Ascending aorta (tissue), 2 donors: ENCODE data around the gene ASIC4. TPM values are rescaled to one million over a fixed set of nuclear protein-coding genes. Genes with fewer than 3 reads are reported as not detected.
A peak's percentile ranks its signal among the peaks of the same experiment; 100 is the strongest.

Experiments used
- DNase-seq, 2 donors: peaks; one replicate each; pipeline ENCODE4 v3.0.0-alpha.2; 2019; ENCODE audit warnings: low spot score in 2 of 2
- H3K27ac ChIP-seq, 2 donors: fragments of 200-600 bp; sonication (generic); one replicate each; pipeline ENCODE4 v1.5.1; 2016 to 2017; ENCODE audit warnings: mild to moderate bottlenecking in 1 of 2
- H3K27me3 ChIP-seq: fragments of 200-600 bp; sonication (generic); one replicate; pipeline ENCODE4 v1.5.1; 2017
- H3K36me3 ChIP-seq, 2 donors: fragments of 200-600 bp; sonication (generic); one replicate each; pipeline ENCODE4 v1.5.1; 2016
- H3K4me1 ChIP-seq, 2 donors: fragments of 200-600 bp; sonication (generic); one replicate each; pipeline ENCODE4 v1.5.1; 2016 to 2017; ENCODE audit warnings: mild to moderate bottlenecking in 1 of 2
- H3K4me3 ChIP-seq, 2 donors: fragments of 200-600 bp; sonication (generic); one replicate each; pipeline ENCODE4 v1.5.1; 2016 to 2017; ENCODE audit warnings: mild to moderate bottlenecking in 1 of 2
- H3K9me3 ChIP-seq, 2 donors: fragments of 200-600 bp; sonication (generic); one replicate each; pipeline ENCODE4 v1.5.1; 2016
- CTCF ChIP-seq, 3 experiments: fragments of 200-600 bp in 2 of 3; fragments of 450-650 bp in 1 of 3; sonication (generic) in 2 of 3; IDR thresholded peaks; one replicate each; pipeline ENCODE4 v1.5.1; 2016 to 2019; ENCODE audit warnings: antibody characterized with exemption in 3 of 3, mild to moderate bottlenecking in 1 of 3, moderate library complexity in 1 of 3
- intact Hi-C: fragments of 100-400 bp; cut with DNase I; formaldehyde crosslinking; loops from one replicate; pipeline ENCODE4 v1.15.1; 2023
- total RNA-seq: library from RNA; depleted of rRNA; stranded (reverse); fragments of >200 nt; gene quantifications from one replicate; pipeline ENCODE4 v1.1.0, GENCODE V29; 2016

The ASIC4 gene
- total RNA-seq, 1 donor from 2014 or later, result not detected

- H3K4me1 ChIP-seq, result peaks cover 8 to 24% of the 10 kb centered on the region in 2 donors
- no peak for DNase-seq
- intact Hi-C loops, result loop anchor here (10.0 kb wide), 1 partner anchor 266 kb away; the partner anchor contains the start of gene DNAJB2
- no peak overlapping the region for H3K27ac ChIP-seq
- TF ChIP-seq CTCF (IDR thresholded peaks at IDR 0.05), result no peak
- no peaks in the 10 kb centered on the region for H3K27me3 ChIP-seq
- no peak overlapping the region for H3K4me3 ChIP-seq
- H3K9me3 ChIP-seq, result no peaks in the 10 kb centered on the region
- H3K36me3 ChIP-seq, result peaks cover 26 to 36% of the 10 kb centered on the region in 2 donors
These were observed 26.7 kb downstream of the ASIC4 start for GRCh38 chr2:219540784-219541504.

- peaks cover 8 to 24% of the 10 kb centered on the region in 2 donors for H3K4me1 ChIP-seq
- TF ChIP-seq CTCF (IDR thresholded peaks at IDR 0.05), result peak; percentile 86 to 88 (median 87)
- no peak overlapping the region for H3K27ac ChIP-seq
- DNase-seq, result peak in 1 of 2 donors; percentile 87
- H3K36me3 ChIP-seq, result peaks cover 26 to 36% of the 10 kb centered on the region in 2 donors
- intact Hi-C loops, result loop anchor here (1.0 to 10.0 kb wide), 3 partner anchors 40 to 267 kb away; partner anchors contain the start of genes DNAJB2 and STK11IP
- no peaks in the 10 kb centered on the region for H3K27me3 ChIP-seq
- no peaks in the 10 kb centered on the region for H3K9me3 ChIP-seq
- peak overlapping the region; percentile 31 to 43 for H3K4me3 ChIP-seq
These were observed 27.4 kb downstream of the ASIC4 start for GRCh38 chr2:219541611-219542180.

GRCh38 chr2:219542931-219543595, 28.8 kb downstream of the ASIC4 start:
- peak in 2 of 3 experiments; percentile 9 to 21 for TF ChIP-seq CTCF (IDR thresholded peaks at IDR 0.05)
- no peak for DNase-seq
- Histone ChIP-seq H3K9me3 (no peaks in the 10 kb centered on the region), H3K27ac (peak overlapping the region; percentile 92 to 95), H3K4me1 (peaks cover 8 to 24% of the 10 kb centered on the region in 2 donors), H3K4me3 (peak overlapping the region; percentile 87 to 90), H3K36me3 (peaks cover 26 to 36% of the 10 kb centered on the region in 2 donors), H3K27me3 (no peaks in the 10 kb centered on the region)
- intact Hi-C loops, result loop anchor here (1.0 to 10.0 kb wide), 8 partner anchors 42 to 268 kb away; partner anchors contain the start of genes DNAJB2, GMPPA and STK11IP

- no peaks in the 10 kb centered on the region for H3K9me3 ChIP-seq
- no peaks in the 10 kb centered on the region for H3K27me3 ChIP-seq
- H3K4me1 ChIP-seq, result peaks cover 8 to 24% of the 10 kb centered on the region in 2 donors
- H3K27ac ChIP-seq, result peak within 1 kb of the TSS; percentile 92 to 95
- TF ChIP-seq CTCF (IDR thresholded peaks at IDR 0.05), result no peak
- DNase-seq, result peak; percentile 96 to 99
- peak within 1 kb of the TSS; percentile 87 to 90 for H3K4me3 ChIP-seq
- peaks cover 26 to 29% of the 10 kb centered on the region in 2 donors for H3K36me3 ChIP-seq
- intact Hi-C loops, result loop anchor here (1.0 to 10.0 kb wide), 8 partner anchors 9 to 269 kb away; partner anchors contain the start of genes DNAJB2, GMPPA and STK11IP
These were observed 29.5 kb downstream of the ASIC4 start, which contains the start of the genes CHPF and TMEM198 for GRCh38 chr2:219543596-219544358. CHPF (minus strand) TSS chr2:219543809; CDS start chr2:219543538, 271 bp downstream. TMEM198 (plus strand) TSS chr2:219544028; CDS start chr2:219544728, 700 bp downstream.

GRCh38 chr2:219544567-219544966, 30.3 kb downstream of the ASIC4 start:
- intact Hi-C loops, result loop anchor here (1.0 to 10.0 kb wide), 2 partner anchors 8 to 270 kb away; partner anchors contain the start of gene DNAJB2
- TF ChIP-seq CTCF (IDR thresholded peaks at IDR 0.05), result no peak
- Histone ChIP-seq H3K9me3 (no peaks in the 10 kb centered on the region), H3K27me3 (no peaks in the 10 kb centered on the region), H3K4me1 (peaks cover 8 to 24% of the 10 kb centered on the region in 2 donors), H3K4me3 (peak overlapping the region; percentile 87 to 90), H3K27ac (peak overlapping the region; percentile 92 to 95), H3K36me3 (peaks cover 19 to 21% of the 10 kb centered on the region in 2 donors)
- DNase-seq, result no peak
